ENCODE measurements around the gene PRR14L.
A peak's percentile ranks its signal among the peaks of the same experiment; 100 is the strongest.
"Not testable (repeated sequence)": the region's sequence is repeated elsewhere in the genome, so short reads cannot be mapped to it uniquely, and the experiment has no call there.

Gene PRR14L

DNA sequence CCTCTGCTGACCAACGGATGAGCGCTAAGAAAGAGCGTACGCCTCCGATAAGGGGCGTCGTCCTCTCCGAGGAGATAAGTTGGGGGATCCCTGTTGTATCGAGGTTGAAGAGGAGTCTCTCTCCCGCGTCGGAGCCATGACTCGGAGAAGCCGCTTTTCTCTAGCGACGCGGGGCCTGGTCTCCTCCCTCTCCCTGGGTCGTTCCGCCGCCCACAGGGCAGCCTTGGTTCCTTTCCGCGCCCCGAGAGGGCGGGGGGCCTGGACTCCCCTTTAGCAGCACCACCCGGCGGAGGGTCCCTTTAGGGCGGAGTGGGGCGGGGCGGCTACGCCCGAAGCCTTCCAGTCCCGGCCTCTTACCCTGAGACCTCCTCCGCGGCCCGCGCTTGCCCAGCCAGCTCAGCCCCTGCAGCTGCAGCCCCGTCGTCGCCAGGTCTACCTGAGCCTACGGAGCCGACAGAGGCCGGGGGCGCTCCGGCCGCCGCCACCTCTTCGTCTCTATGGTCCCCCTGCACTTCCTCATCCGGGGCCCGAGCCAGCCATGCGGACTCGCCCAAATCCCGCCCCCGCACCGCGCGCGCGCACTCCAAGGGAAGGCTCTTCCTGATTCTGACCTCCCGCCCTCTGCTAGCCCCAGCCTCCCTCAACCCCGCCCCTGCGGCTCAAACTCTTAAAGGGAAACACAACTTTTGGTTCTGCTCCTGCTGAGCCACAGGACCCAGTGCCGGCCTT is at the start of gene PRR14L:
TSS of gene PRR14L (minus strand) at position 497 of the 729 bp plus-strand sequence. CDS start 11,272 bp downstream, outside the sequence.
- TF ChIP-seq, protein P1, sequence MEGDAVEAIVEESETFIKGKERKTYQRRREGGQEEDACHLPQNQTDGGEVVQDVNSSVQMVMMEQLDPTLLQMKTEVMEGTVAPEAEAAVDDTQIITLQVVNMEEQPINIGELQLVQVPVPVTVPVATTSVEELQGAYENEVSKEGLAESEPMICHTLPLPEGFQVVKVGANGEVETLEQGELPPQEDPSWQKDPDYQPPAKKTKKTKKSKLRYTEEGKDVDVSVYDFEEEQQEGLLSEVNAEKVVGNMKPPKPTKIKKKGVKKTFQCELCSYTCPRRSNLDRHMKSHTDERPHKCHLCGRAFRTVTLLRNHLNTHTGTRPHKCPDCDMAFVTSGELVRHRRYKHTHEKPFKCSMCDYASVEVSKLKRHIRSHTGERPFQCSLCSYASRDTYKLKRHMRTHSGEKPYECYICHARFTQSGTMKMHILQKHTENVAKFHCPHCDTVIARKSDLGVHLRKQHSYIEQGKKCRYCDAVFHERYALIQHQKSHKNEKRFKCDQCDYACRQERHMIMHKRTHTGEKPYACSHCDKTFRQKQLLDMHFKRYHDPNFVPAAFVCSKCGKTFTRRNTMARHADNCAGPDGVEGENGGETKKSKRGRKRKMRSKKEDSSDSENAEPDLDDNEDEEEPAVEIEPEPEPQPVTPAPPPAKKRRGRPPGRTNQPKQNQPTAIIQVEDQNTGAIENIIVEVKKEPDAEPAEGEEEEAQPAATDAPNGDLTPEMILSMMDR (IDR thresholded peaks at IDR 0.05; ENCODE audit: low read depth, low read length): no peak
- DNase-seq (ENCODE audit: low read depth in 2 of 2): peak; percentile 96
- H3K4me3 ChIP-seq (replicated peaks in 1 of 2; ENCODE audit: low read depth in 2 of 2, low read length in 2 of 2): peak within 1 kb of the TSS; percentile 94 to 97

DNA sequence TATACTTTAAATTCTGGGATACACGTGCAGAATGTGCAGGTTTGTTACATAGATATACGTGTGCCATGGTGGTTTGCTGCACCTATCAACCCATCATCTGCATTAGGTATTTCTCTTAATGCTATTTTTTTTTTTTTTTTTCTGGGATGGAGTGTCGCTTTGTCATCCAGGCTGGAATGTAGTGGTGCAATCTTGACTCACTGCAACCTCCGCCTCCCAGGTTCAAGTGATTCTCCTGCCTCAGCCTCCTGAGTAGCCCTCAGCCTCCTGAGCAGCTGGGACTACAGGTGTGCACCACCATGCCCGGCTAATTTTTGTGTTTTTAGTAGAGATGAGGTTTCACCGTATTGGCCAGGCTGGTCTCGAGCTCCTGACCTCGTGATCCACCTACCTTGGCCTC is 49.4 kb upstream of the PRR14L start:
- DNase-seq (ENCODE audit: low read depth in 2 of 2): peak in 1 of 2 donors; percentile 18
- H3K4me3 ChIP-seq (replicated peaks in 1 of 2; ENCODE audit: low read depth in 2 of 2, low read length in 2 of 2): not testable (repeated sequence)

DNA sequence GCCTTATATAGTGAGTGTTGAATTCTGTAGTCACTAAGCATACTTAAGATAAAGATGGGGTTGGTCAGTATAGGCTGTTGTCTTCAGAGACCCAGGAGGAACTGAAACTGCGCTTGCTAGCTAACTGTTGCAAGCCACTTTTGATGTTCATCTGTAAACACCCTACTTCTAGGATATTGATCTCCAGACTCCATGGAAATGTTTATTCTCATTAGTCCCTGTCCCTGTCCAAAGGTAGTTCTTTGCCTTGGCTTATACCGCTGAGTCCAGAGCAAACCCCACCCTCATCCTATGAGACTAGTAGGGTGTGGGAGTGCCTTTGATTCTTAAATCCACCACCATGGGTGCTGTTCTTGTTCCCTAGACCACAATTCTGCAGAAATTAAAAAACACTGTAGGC is 40.3 kb upstream of the PRR14L start:
- DNase-seq (ENCODE audit: low read depth in 2 of 2): no peak
- TF ChIP-seq, protein P1 (IDR thresholded peaks at IDR 0.05; ENCODE audit: low read depth, low read length): no peak
- H3K4me3 ChIP-seq (replicated peaks in 1 of 2; ENCODE audit: low read depth in 2 of 2, low read length in 2 of 2): no peak overlapping the region

DNA sequence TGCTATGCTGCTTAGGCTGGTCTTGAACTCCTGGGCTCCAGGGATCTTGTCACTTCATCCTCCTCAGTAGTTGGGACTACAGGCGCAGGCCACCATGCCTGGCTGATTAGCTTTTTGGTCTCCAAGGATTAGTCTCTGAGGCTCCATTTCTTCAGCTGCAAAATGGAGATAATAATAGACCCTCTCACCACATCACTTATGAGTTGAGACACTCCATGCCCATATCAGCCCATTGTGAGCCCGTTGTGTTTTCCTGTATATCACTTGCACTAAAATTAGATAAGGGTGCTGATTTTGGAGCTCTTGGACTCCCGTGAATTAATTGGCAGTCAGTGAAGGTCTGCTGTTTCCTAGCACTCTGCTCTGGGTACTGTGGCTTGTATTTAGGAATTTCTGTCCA is 39.9 kb upstream of the PRR14L start:
- TF ChIP-seq, protein P1 (IDR thresholded peaks at IDR 0.05; ENCODE audit: low read depth, low read length): no peak
- no peak for DNase-seq (ENCODE audit: low read depth in 2 of 2)
- no peak overlapping the region for H3K4me3 ChIP-seq (replicated peaks in 1 of 2; ENCODE audit: low read depth in 2 of 2, low read length in 2 of 2)

DNA sequence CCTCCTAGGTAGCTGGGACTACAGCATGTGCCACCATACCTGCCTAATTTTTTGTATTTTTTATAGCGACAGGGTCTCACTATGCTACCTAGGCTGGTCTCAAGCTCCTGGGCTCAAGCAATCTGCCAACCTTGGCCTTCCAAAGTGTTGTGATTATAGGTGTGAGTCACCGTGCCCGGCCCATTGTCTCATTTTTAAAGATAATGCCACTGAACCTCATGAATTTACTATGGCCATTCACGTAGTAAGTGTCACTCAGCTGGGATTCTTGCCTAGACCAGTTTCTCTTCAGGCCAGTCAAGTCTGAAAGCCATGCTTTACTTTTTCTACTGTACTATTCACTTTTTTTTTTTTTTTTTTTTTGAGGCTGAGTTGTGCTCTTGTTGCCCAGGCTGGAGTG is 26.3 kb upstream of the PRR14L start:
- H3K4me3 ChIP-seq (replicated peaks in 1 of 2; ENCODE audit: low read depth in 2 of 2, low read length in 2 of 2): no peak overlapping the region
- TF ChIP-seq, protein P1 (IDR thresholded peaks at IDR 0.05; ENCODE audit: low read depth, low read length): no peak
- DNase-seq (ENCODE audit: low read depth in 2 of 2): no peak

DNA sequence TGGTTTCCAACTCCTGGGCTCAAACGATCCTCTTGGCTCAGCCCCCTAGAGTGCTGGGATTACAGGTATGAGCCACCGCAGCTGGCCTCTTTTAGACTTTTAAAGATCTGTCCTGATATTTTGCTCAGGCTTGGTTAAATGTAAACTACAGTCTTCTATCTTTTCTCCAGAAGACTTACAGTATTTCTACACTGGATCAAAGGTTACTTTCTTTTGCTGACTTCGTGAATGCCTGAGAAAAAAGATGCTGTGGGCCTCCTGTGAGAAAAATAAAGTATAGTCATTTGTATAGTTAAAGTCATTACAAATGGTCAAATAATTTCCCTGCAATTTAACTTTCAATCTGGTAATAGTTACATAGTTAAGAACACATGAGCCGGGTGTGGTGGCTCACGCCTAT is 23.5 kb upstream of the PRR14L start:
- no peak for DNase-seq (ENCODE audit: low read depth in 2 of 2)
- TF ChIP-seq, protein P1 (IDR thresholded peaks at IDR 0.05; ENCODE audit: low read depth, low read length): no peak
- no peak overlapping the region for H3K4me3 ChIP-seq (replicated peaks in 1 of 2; ENCODE audit: low read depth in 2 of 2, low read length in 2 of 2)

DNA sequence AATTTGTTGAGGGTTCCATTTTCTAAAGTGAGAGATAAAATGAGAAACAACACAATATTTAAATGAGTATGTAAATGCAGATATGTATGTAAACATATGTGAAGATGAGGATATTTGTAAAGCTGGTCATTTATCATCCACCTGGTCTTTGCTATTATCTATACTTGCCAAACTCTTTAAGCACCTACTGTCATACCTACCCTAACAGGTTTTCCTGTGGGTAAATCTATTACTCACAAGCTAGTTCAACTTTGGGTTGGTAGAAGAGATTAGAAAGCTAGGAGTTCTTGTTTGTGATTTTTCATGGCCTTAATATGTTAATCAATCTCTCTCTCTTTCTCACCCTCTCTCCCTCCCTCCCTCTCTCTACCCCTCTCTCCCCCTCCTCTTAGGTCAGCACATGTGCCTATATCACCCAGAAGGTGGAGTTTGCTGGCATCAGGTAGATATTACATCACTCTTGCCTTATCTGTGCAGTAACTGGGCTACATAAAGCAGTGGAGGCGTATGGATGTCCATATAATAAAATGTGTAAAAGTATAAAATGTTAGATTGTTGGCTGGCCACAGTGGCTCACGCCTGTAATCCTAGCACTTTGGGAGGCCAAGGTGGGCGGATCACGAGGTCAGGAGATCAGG is 18.6 kb upstream of the PRR14L start:
- no peak overlapping the region for H3K4me3 ChIP-seq (replicated peaks in 1 of 2; ENCODE audit: low read depth in 2 of 2, low read length in 2 of 2)
- TF ChIP-seq, protein P1 (IDR thresholded peaks at IDR 0.05; ENCODE audit: low read depth, low read length): no peak
- no peak for DNase-seq (ENCODE audit: low read depth in 2 of 2)

All from cardiac fibroblast (primary cell).